Activated CD4-positive, alpha-beta memory T cell treated with anti-CD3 and anti-CD28 coated beads, Interleukin-2, amount 10 ng/mL, durations not matched to agents 7 days and 5 days (primary cell): ENCODE measurements around the gene KATNIP. TPM values are rescaled to one million over a fixed set of nuclear protein-coding genes. Genes with fewer than 3 reads are reported as not detected.

Experiments used
- CTCF ChIA-PET: fragments of 350-600 bp; sonication (Branson Sonifier 250); formaldehyde crosslinking; loops from one replicate; lab custom pipeline; 2021; ENCODE audit warnings: antibody characterized with exemption, inconsistent platforms; lab: Charles Lee
- POLR2A ChIA-PET: fragments of 350-600 bp; sonication (Branson Sonifier 250); formaldehyde crosslinking; loops from one replicate; lab custom pipeline; 2021; ENCODE audit warnings: antibody characterized with exemption; lab: Charles Lee
- DNase-seq: peaks from one replicate; pipeline ENCODE4 v3.0.0-alpha.2; 2020
- H3K27ac Mint-ChIP-seq: one replicate; pipeline ENCODE4 v1.8.0; 2021; ENCODE audit warnings: mild to moderate bottlenecking, mixed read lengths
- H3K27me3 Mint-ChIP-seq: one replicate; pipeline ENCODE4 v1.8.0; 2021; ENCODE audit warnings: mixed read lengths
- H3K36me3 Mint-ChIP-seq: one replicate; pipeline ENCODE4 v1.8.0; 2021; ENCODE audit warnings: low read depth, mixed read lengths
- H3K4me1 Mint-ChIP-seq: one replicate; pipeline ENCODE4 v1.8.0; 2021; ENCODE audit warnings: mixed read lengths
- H3K4me3 Mint-ChIP-seq: one replicate; pipeline ENCODE4 v1.8.0; 2021; ENCODE audit warnings: mild to moderate bottlenecking, mixed read lengths
- H3K9me3 Mint-ChIP-seq: one replicate; pipeline ENCODE4 v1.8.0; 2021; ENCODE audit warnings: mixed read lengths
- total RNA-seq, 2 experiments: library from RNA; stranded (reverse); gene quantifications; one replicate each; pipeline ENCODE4 v1.2.3, GENCODE V29; 2021

Gene KATNIP
- total RNA-seq, 2 experiments from 2014 or later, result 15.8 to 18.1 TPM

DNA sequence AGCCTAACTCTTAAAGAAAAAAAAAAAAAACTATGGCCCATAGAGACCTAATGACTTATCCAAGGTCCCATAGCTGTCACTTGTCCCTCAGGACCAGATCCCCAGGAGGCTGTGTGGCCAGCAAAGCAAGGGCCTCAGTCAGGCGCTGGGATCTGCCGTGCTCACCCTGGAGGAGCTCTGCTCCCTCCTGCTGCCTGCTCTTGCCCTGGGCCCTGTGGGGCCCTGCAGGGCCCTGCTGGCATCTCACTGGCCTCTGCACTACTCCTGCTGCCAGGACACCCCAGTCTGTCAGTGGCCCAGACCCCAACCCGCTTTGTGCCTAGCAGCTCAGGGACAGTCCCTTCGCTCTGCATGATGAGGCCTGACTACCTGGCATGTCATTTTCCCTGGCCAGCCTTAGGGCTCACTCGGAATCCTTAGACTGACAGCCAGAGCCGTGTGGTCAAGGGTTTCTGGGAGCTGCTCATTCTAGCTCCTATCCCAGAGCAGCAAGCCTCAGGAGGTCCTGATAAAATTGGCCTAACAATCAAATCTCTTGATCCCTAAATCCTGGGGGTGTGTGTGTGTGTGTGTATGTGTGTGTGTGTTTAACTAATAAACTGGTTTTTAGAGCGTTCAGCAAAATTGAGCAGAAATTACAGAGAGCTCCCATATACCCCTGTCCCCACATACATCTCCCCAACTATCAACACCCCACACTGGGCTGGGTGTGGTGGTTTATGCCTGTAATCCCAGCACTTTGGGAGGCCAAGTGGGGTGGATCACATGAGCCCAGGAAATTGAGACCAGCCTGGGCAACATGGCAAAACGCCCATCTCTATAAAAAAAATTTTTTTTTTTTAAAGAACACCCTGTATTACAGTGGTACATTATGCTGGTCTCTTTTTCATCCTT, 21.7 kb downstream of the KATNIP start:
- Mint-ChIP-seq H3K27me3 (no peaks in the 10 kb centered on the region), H3K27ac (no peak overlapping the region), H3K36me3 (peaks cover under 1% of the 10 kb centered on the region), H3K4me1 (peaks cover 1% of the 10 kb centered on the region), H3K9me3 (no peaks in the 10 kb centered on the region), H3K4me3 (no peak overlapping the region)
- ChIA-PET POLR2A (no interaction called here), CTCF (interaction anchor here (0.6 kb wide), 1 partner anchor 11 kb away, joined by 3 read pairs; no protein-coding TSS in a partner anchor)
- no peak for DNase-seq

DNA sequence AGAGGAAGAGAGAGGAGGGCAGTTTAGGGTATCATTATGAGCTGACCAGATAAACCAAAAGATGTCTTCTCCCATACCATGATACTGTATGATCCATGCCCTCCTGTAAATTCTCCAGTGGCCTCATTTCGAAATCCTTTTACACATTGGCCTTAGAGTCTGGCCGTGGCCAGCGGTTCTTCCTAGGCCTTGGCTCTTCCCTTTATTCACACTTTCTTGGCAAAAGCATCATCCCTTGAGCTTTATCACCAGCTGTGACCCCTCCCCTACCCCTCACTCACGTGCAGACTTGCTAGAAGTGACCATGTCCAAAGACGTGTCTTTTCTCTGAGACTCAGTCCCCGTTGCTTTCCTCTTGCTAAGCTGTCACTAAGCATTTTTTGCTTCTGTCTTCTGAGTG, 22.8 kb downstream of the KATNIP start:
- Mint-ChIP-seq H3K4me3 (no peak overlapping the region), H3K27ac (no peak overlapping the region), H3K27me3 (no peaks in the 10 kb centered on the region), H3K9me3 (no peaks in the 10 kb centered on the region), H3K4me1 (peaks cover 3% of the 10 kb centered on the region), H3K36me3 (peaks cover 3% of the 10 kb centered on the region)
- DNase-seq, result no peak
- ChIA-PET CTCF (interaction anchor here (0.6 kb wide), 2 partner anchors 12 to 587 kb away, joined by 3 to 5 read pairs; no protein-coding TSS in a partner anchor), POLR2A (interaction anchor here (1.4 kb wide), 1 partner anchor 23 kb away, joined by 3 read pairs; the partner anchor contains the start of genes GTF3C1 and KATNIP)

DNA sequence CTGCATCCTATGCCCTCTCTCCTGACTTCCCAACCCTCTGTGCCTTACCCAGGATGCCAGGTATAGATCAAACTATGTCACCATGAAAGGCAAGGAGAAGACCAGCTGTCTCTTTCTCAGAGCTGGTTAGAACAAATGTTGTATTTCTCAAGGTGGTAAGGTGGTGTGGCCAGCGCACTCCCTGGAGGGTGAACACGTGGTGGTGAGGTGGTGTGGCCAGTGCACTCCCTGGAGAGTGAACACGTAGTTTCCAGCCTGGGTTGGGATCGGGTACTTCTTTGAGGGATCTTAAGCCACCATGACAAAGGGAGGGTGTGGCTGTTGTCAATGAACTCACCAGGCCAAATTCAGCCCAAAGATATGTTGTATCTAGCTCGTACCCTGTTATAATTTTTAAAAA, 26.8 kb downstream of the KATNIP start:
- no peaks in the 10 kb centered on the region for H3K9me3 Mint-ChIP-seq
- H3K27ac Mint-ChIP-seq, result no peak overlapping the region
- H3K4me3 Mint-ChIP-seq, result no peak overlapping the region
- peaks cover 22% of the 10 kb centered on the region for H3K4me1 Mint-ChIP-seq
- ChIA-PET CTCF (no interaction called here), POLR2A (no interaction called here)
- H3K36me3 Mint-ChIP-seq, result peaks cover 3% of the 10 kb centered on the region
- no peak for DNase-seq
- H3K27me3 Mint-ChIP-seq, result no peaks in the 10 kb centered on the region

- ChIA-PET CTCF (no interaction called here), POLR2A (interaction anchor here (1.4 kb wide), 1 partner anchor 29 kb away, joined by 9 read pairs; the partner anchor contains the start of genes GTF3C1 and KATNIP)
- Mint-ChIP-seq H3K36me3 (peaks cover 3% of the 10 kb centered on the region), H3K9me3 (no peaks in the 10 kb centered on the region), H3K27me3 (no peaks in the 10 kb centered on the region), H3K4me1 (peaks cover 22% of the 10 kb centered on the region), H3K27ac (no peak overlapping the region), H3K4me3 (no peak overlapping the region)
- DNase-seq, result no peak
Measured at GRCh38 chr16:27579087-27579980, 29.4 kb downstream of the KATNIP start.

DNA sequence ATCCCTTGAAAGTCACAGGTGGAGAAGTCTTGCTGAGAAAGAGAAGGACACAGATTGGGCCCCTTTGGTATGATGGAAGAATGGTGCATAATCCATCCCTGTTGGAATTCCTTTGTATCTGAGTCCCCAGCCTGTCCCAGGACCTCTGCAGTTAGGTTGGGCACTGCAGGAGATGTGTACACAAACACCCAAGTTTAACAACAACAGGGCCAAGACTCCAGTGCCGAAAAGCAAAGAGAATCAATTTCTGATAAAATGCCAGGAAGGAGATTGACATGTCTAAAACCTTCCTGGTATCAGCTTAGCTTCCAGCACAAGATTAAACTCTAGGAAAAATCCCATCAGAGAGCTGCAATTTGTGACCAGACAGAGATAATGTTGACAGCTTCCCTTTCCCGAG, 32.9 kb downstream of the KATNIP start:
- no peak overlapping the region for H3K27ac Mint-ChIP-seq
- no peak overlapping the region for H3K4me3 Mint-ChIP-seq
- ChIA-PET POLR2A (interaction anchor here (0.9 kb wide), 1 partner anchor 22 kb away, joined by 3 read pairs; no protein-coding TSS in a partner anchor), CTCF (interaction anchor here (0.6 kb wide), 1 partner anchor 31 kb away, joined by 3 read pairs; no protein-coding TSS in a partner anchor)
- H3K27me3 Mint-ChIP-seq, result no peaks in the 10 kb centered on the region
- H3K4me1 Mint-ChIP-seq, result peaks cover 19% of the 10 kb centered on the region
- H3K36me3 Mint-ChIP-seq, result no peaks in the 10 kb centered on the region
- H3K9me3 Mint-ChIP-seq, result no peaks in the 10 kb centered on the region
- DNase-seq, result no peak

DNA sequence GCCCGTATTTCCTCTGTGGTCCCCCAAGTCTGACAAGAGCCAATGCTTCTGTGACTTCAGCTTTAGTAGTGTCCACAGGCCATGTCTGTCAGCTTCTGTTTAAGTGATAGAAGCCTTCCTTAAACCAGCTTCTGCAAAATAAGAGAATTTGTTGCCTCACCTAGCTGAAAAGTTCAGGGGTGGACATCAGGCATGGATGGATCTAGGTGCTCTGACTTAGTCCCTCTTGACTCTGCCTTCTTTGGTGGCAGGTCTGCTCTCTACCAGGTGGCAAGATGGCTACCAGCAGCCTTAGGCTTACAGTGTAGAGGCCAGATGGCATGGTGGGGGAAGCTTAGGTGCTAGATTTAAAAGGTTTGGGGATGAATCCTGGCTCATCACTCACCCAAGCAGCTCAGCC, 33.7 kb downstream of the KATNIP start:
- Mint-ChIP-seq H3K27ac (no peak overlapping the region), H3K9me3 (no peaks in the 10 kb centered on the region), H3K4me1 (peaks cover 11% of the 10 kb centered on the region), H3K4me3 (no peak overlapping the region), H3K27me3 (no peaks in the 10 kb centered on the region), H3K36me3 (no peaks in the 10 kb centered on the region)
- POLR2A ChIA-PET, result no interaction called here
- DNase-seq, result no peak
- CTCF ChIA-PET, result no interaction called here

GRCh38 chr16:27585200-27585599, 35.3 kb downstream of the KATNIP start:
- ChIA-PET POLR2A (no interaction called here), CTCF (no interaction called here)
- Mint-ChIP-seq H3K36me3 (no peaks in the 10 kb centered on the region), H3K4me3 (no peak overlapping the region), H3K27me3 (no peaks in the 10 kb centered on the region), H3K4me1 (no peaks in the 10 kb centered on the region), H3K27ac (no peak overlapping the region), H3K9me3 (no peaks in the 10 kb centered on the region)
- DNase-seq, result no peak

DNA sequence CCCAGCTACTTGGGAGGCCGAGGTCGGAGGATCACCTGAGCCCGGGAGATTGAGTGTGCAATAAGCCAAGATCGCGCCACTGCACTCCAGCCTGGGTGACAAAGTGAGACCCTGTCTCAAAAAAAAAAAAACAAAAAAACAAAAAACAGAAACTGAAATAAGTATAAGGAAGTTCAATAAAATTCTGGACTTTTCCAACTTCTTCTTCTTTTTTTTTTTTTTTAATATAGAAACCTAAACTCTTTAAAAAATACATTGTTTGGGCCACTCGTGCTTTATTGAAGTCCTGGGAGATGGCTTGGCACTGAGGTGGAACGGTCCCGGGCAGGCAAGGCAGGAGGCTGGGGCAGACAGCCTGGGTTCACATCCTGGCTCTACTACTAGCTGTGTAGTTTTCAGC, 36.8 kb downstream of the KATNIP start:
- DNase-seq, result no peak
- no peaks in the 10 kb centered on the region for H3K9me3 Mint-ChIP-seq
- H3K36me3 Mint-ChIP-seq, result no peaks in the 10 kb centered on the region
- POLR2A ChIA-PET, result no interaction called here
- CTCF ChIA-PET, result no interaction called here
- H3K27ac Mint-ChIP-seq, result no peak overlapping the region
- H3K4me3 Mint-ChIP-seq, result no peak overlapping the region
- no peaks in the 10 kb centered on the region for H3K4me1 Mint-ChIP-seq
- no peaks in the 10 kb centered on the region for H3K27me3 Mint-ChIP-seq

DNA sequence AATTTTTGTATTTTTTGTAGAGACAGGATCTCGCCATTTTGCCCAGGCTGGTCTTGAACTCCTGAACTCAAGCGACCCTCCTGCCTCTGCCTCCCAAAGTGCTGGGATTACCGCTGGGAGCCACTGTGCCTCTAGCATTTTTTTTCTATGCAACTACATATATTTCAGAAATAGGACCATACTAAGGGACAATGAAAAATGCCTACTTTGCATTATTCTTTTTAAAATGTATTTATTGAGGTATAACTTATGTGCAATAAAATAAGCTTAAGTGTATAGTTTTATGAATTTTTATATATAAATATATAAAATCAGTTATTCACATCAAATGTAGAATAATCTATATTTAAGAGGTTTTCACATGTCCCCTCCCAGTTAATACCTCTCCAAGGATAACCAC, 38.1 kb downstream of the KATNIP start:
- Mint-ChIP-seq H3K27me3 (no peaks in the 10 kb centered on the region), H3K9me3 (no peaks in the 10 kb centered on the region), H3K27ac (no peak overlapping the region), H3K36me3 (no peaks in the 10 kb centered on the region), H3K4me1 (no peaks in the 10 kb centered on the region), H3K4me3 (no peak overlapping the region)
- ChIA-PET CTCF (no interaction called here), POLR2A (no interaction called here)
- no peak for DNase-seq

DNA sequence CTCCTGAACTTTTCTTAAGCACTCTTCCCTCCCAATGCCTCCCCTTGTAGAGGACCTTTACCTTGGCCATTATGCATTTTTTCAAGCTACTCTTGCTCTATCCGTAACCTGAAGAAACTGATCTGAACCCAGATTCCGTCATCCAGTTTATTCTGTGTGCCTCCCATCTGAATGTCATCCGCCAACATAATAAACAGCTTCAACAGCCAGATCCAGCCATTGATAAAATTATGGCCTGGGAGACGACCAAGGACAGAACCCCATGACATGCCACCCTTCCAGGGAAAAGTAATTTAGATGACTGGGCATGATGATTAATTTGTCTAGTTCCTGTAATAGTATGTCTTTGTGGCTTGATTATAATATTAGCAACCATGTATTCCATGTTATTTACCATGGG, 41.9 kb downstream of the KATNIP start:
- Mint-ChIP-seq H3K27me3 (no peaks in the 10 kb centered on the region), H3K27ac (no peak overlapping the region), H3K9me3 (no peaks in the 10 kb centered on the region), H3K4me3 (no peak overlapping the region), H3K36me3 (no peaks in the 10 kb centered on the region), H3K4me1 (no peaks in the 10 kb centered on the region)
- ChIA-PET POLR2A (no interaction called here), CTCF (interaction anchor here (0.7 kb wide), 1 partner anchor 471 kb away, joined by 6 read pairs; no protein-coding TSS in a partner anchor)
- no peak for DNase-seq

DNA sequence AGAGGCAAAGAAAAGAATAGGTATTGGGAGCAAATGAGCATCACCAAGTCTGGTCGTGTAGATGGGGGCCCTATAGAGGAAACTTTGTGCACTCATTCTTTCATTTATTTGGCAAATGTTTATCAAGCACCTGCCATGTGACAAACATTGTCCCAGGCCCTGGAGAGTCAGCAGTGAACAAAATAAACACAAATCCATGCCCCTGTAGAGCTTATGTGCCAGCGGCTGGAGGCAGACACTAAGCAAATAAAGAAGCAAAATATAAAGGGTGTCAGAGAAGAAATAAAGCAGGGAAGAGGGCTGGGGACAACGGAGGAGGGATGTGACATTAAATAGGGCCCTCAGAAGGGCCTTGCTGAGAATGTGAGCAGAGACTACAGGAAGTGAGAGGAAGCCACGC, 45.5 kb downstream of the KATNIP start:
- Mint-ChIP-seq H3K27ac (no peak overlapping the region), H3K27me3 (no peaks in the 10 kb centered on the region), H3K4me3 (no peak overlapping the region), H3K36me3 (no peaks in the 10 kb centered on the region), H3K9me3 (no peaks in the 10 kb centered on the region), H3K4me1 (no peaks in the 10 kb centered on the region)
- ChIA-PET POLR2A (no interaction called here), CTCF (interaction anchor here (1.7 kb wide), 1 partner anchor 79 kb away, joined by 3 read pairs; no protein-coding TSS in a partner anchor)
- DNase-seq, result no peak

GRCh38 chr16:27595993-27596392, 46.0 kb downstream of the KATNIP start:
- H3K4me3 Mint-ChIP-seq, result no peak overlapping the region
- H3K9me3 Mint-ChIP-seq, result no peaks in the 10 kb centered on the region
- no peaks in the 10 kb centered on the region for H3K36me3 Mint-ChIP-seq
- ChIA-PET POLR2A (no interaction called here), CTCF (interaction anchor here (1.7 kb wide), 1 partner anchor 80 kb away, joined by 3 read pairs; no protein-coding TSS in a partner anchor)
- no peaks in the 10 kb centered on the region for H3K4me1 Mint-ChIP-seq
- no peaks in the 10 kb centered on the region for H3K27me3 Mint-ChIP-seq
- DNase-seq, result no peak
- no peak overlapping the region for H3K27ac Mint-ChIP-seq

GRCh38 chr16:27596411-27596810, 46.5 kb downstream of the KATNIP start:
- Mint-ChIP-seq H3K27ac (no peak overlapping the region), H3K4me3 (no peak overlapping the region), H3K9me3 (no peaks in the 10 kb centered on the region), H3K27me3 (no peaks in the 10 kb centered on the region), H3K36me3 (no peaks in the 10 kb centered on the region), H3K4me1 (no peaks in the 10 kb centered on the region)
- DNase-seq, result no peak
- ChIA-PET CTCF (interaction anchor here (1.7 kb wide), 1 partner anchor 81 kb away, joined by 4 read pairs; no protein-coding TSS in a partner anchor), POLR2A (no interaction called here)
